Transverse colon (tissue), 3 donors: ENCODE data around the gene TMEM92.

ENCODE experiments used
- POLR2A ChIP-seq: fragments of 450-650 bp; IDR thresholded peaks from one replicate; pipeline ENCODE4 v1.6.1; 2016; ENCODE audit warnings: antibody characterized with exemption, mild to moderate bottlenecking, moderate library complexity
- TF ChIP-seq, protein P1 (sequence below), 5 experiments: fragments of 200-600 bp in 3 of 5; fragments of 450-650 bp in 2 of 5; sonication (generic) in 3 of 5; IDR thresholded peaks; 1 replicate in 2 of 5; 2 replicates in 3 of 5; pipeline ENCODE4 v1.5.1; 2016 to 2017; ENCODE audit warnings: antibody characterized with exemption in 5 of 5, inconsistent platforms in 3 of 5, mild to moderate bottlenecking in 2 of 5, moderate library complexity in 1 of 5

DNA sequence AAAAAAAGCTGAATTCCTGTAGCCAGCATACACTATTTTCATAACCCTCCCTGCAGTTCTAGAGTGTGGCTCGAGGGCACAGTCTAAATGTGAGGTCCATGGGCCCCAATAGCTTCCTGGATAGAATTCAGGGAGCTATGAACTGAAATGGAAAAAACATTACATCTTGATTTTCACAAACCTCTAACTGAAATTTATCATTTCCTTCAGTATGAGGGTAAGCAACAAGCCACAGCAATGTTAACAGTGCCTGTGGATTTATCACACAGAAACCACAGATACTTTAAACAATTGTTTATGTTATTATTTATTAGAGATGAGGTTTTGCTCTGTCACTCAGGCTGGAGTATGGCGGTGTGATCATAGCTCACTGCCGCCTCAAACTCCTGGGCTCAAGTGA lies 18.2 kb downstream of the TMEM92 start:
- TF ChIP-seq, protein P1, sequence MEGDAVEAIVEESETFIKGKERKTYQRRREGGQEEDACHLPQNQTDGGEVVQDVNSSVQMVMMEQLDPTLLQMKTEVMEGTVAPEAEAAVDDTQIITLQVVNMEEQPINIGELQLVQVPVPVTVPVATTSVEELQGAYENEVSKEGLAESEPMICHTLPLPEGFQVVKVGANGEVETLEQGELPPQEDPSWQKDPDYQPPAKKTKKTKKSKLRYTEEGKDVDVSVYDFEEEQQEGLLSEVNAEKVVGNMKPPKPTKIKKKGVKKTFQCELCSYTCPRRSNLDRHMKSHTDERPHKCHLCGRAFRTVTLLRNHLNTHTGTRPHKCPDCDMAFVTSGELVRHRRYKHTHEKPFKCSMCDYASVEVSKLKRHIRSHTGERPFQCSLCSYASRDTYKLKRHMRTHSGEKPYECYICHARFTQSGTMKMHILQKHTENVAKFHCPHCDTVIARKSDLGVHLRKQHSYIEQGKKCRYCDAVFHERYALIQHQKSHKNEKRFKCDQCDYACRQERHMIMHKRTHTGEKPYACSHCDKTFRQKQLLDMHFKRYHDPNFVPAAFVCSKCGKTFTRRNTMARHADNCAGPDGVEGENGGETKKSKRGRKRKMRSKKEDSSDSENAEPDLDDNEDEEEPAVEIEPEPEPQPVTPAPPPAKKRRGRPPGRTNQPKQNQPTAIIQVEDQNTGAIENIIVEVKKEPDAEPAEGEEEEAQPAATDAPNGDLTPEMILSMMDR (IDR thresholded peaks at IDR 0.05) = no peak
- TF ChIP-seq POLR2A = no peak
